HG02973 (cell line): ENCODE measurements around the gene NDUFS4.
"Not testable (repeated sequence)": the region's sequence is repeated elsewhere in the genome, so short reads cannot be mapped to it uniquely, and the experiment has no call there.

ENCODE experiments used
- ATAC-seq: cut with Tn5 transposase; IDR thresholded peaks from one replicate; pipeline ENCODE4 v1.9.1; 2021; ENCODE audit warnings: moderate library complexity; ENCODE audit not compliant: unreplicated experiment

Gene NDUFS4

GRCh38 chr5:53660573-53660972, 100.1 kb downstream of the NDUFS4 start:
- not testable (repeated sequence) for ATAC-seq

GRCh38 chr5:53665313-53665712, 104.9 kb downstream of the NDUFS4 start:
- ATAC-seq, result not testable (repeated sequence)

- no peak for ATAC-seq
Measured at GRCh38 chr5:53667621-53668020, 107.2 kb downstream of the NDUFS4 start.

- ATAC-seq, result no peak
Measured at GRCh38 chr5:53671447-53671846, 111.0 kb downstream of the NDUFS4 start.

GRCh38 chr5:53674121-53674520, 113.7 kb downstream of the NDUFS4 start:
- ATAC-seq, result no peak

GRCh38 chr5:53677632-53678031, 117.2 kb downstream of the NDUFS4 start:
- ATAC-seq, result no peak

- ATAC-seq, result no peak
Measured at GRCh38 chr5:53678981-53679660, 118.7 kb downstream of the NDUFS4 start.

- no peak for ATAC-seq
Measured at GRCh38 chr5:53681079-53681478, 120.6 kb downstream of the NDUFS4 start.

GRCh38 chr5:53691014-53691413, 130.6 kb downstream of the NDUFS4 start:
- ATAC-seq, result no peak

- ATAC-seq, result no peak
Measured at GRCh38 chr5:53694520-53695022, 134.1 kb downstream of the NDUFS4 start.

- not testable (repeated sequence) for ATAC-seq
Measured at GRCh38 chr5:53710405-53710804, 150.0 kb downstream of the NDUFS4 start.

GRCh38 chr5:53712327-53712726, 151.9 kb downstream of the NDUFS4 start:
- no peak for ATAC-seq

GRCh38 chr5:53713978-53714666, 153.7 kb downstream of the NDUFS4 start:
- no peak for ATAC-seq

GRCh38 chr5:53714667-53715010, 154.2 kb downstream of the NDUFS4 start:
- no peak for ATAC-seq

GRCh38 chr5:53726121-53726520, 165.7 kb downstream of the NDUFS4 start:
- no peak for ATAC-seq

- no peak for ATAC-seq
Measured at GRCh38 chr5:53730943-53731342, 170.5 kb downstream of the NDUFS4 start.
